T-helper 1 cell treated with Interleukin-12 subunit alpha and Interleukin-12 subunit beta and Interleukin-4 antibody, amounts not matched to agents 30 ng/mL and 1 ng/mL, for 36 hours (primary cell): ENCODE data around the gene CHERP. TPM values are rescaled to one million over a fixed set of nuclear protein-coding genes. Genes with fewer than 3 reads are reported as not detected.
"Not testable (repeated sequence)": the region's sequence is repeated elsewhere in the genome, so short reads cannot be mapped to it uniquely, and the experiment has no call there.

Source experiments
- intact Hi-C: fragments of 100-400 bp; cut with micrococcal nuclease; formaldehyde crosslinking; loops from one replicate; pipeline ENCODE4 v1.15.1; 2024
- total RNA-seq: library from RNA; stranded (reverse); gene quantifications from 2 replicates; pipeline ENCODE4 v1.2.3, GENCODE V29; 2022

The CHERP gene
- total RNA-seq, 1 donor from 2014 or later: 66.3 TPM

- intact Hi-C loops: no loop called here
Observed at GRCh38 chr19:16554776-16555175, 12.5 kb upstream of the CHERP start.

GRCh38 chr19:16551902-16552301 is 9.7 kb upstream of the CHERP start:
- intact Hi-C loops: not testable (repeated sequence)

- intact Hi-C loops: no loop called here
Observed at GRCh38 chr19:16548956-16549355, 6.7 kb upstream of the CHERP start.

- intact Hi-C loops: no loop called here
Observed at GRCh38 chr19:16544473-16545231, 2.4 kb upstream of the CHERP start.

GRCh38 chr19:16543734-16544133 is 1.5 kb upstream of the CHERP start:
- intact Hi-C loops: loop anchor here (2.0 kb wide), 1 partner anchor 51 kb away; no protein-coding TSS in a partner anchor

GRCh38 chr19:16542910-16543472 is 754 bp upstream of the CHERP start:
- intact Hi-C loops: loop anchor here (1.0 to 2.0 kb wide), 9 partner anchors 23 to 117 kb away; partner anchors contain the start of genes C19orf44, CALR3, MED26 and SLC35E1

GRCh38 chr19:16541526-16542044 is 652 bp downstream of the CHERP start:
- intact Hi-C loops: loop anchor here (1.0 to 2.0 kb wide), 9 partner anchors 25 to 119 kb away; partner anchors contain the start of genes C19orf44, CALR3, MED26 and SLC35E1

- intact Hi-C loops: no loop called here
Observed at GRCh38 chr19:16540948-16541347, 1.3 kb downstream of the CHERP start.

GRCh38 chr19:16537111-16537510 is 5.1 kb downstream of the CHERP start:
- intact Hi-C loops: no loop called here

GRCh38 chr19:16536130-16536529 is 6.1 kb downstream of the CHERP start:
- intact Hi-C loops: no loop called here

- intact Hi-C loops: no loop called here
Observed at GRCh38 chr19:16535381-16535780, 6.9 kb downstream of the CHERP start.

- intact Hi-C loops: no loop called here
Observed at GRCh38 chr19:16532440-16533234, 9.6 kb downstream of the CHERP start.

- intact Hi-C loops: no loop called here
Observed at GRCh38 chr19:16531380-16531669, 10.9 kb downstream of the CHERP start.

- intact Hi-C loops: no loop called here
Observed at GRCh38 chr19:16530540-16531379, 11.5 kb downstream of the CHERP start.

GRCh38 chr19:16529466-16530144 is 12.6 kb downstream of the CHERP start:
- intact Hi-C loops: loop anchor here (5.0 kb wide), 1 partner anchor 43 kb away; the partner anchor contains the start of gene SLC35E1

- intact Hi-C loops: loop anchor here (1.0 to 5.0 kb wide), 3 partner anchors 44 to 192 kb away; partner anchors contain the start of gene SLC35E1
Observed at GRCh38 chr19:16527971-16528521, 14.2 kb downstream of the CHERP start.

GRCh38 chr19:16527334-16527935 is 14.8 kb downstream of the CHERP start:
- intact Hi-C loops: loop anchor here (5.0 kb wide), 1 partner anchor 45 kb away; the partner anchor contains the start of gene SLC35E1

GRCh38 chr19:16525751-16526481 is 16.3 kb downstream of the CHERP start:
- intact Hi-C loops: loop anchor here (5.0 kb wide), 1 partner anchor 46 kb away; the partner anchor contains the start of gene SLC35E1
